HepG2 (cell line): Measurements from ENCODE around the gene BST2. TPM values are rescaled to one million over a fixed set of nuclear protein-coding genes. Genes with fewer than 3 reads are reported as not detected.

Experiments used
- AGO1 ChIP-seq: fragments of 200-400 bp; formaldehyde crosslinking; IDR thresholded peaks from 2 replicates; pipeline ENCODE4 v1.6.1; 2017; ENCODE audit warnings: mild to moderate bottlenecking, low read depth, low read length, moderate library complexity; ENCODE audit not compliant: poor library complexity, severe bottlenecking
- CERS6 ChIP-seq: sonication (generic); formaldehyde crosslinking; IDR thresholded peaks from 2 replicates; pipeline ENCODE4 v1.5.0; 2020; ENCODE audit warnings: missing genetic modification reagents
- ETS1 ChIP-seq: sonication (generic); formaldehyde crosslinking; IDR thresholded peaks from 2 replicates; pipeline ENCODE4 v1.4.0; 2020; ENCODE audit warnings: missing genetic modification reagents
- ETV6 ChIP-seq: sonication (generic); formaldehyde crosslinking; conservative IDR thresholded peaks from 2 replicates; pipeline ENCODE4 v1.4.0; 2020; ENCODE audit warnings: missing genetic modification reagents
- FIP1L1 ChIP-seq: fragments of 200-400 bp; formaldehyde crosslinking; IDR thresholded peaks from 2 replicates; pipeline ENCODE4 v1.6.1; 2018; ENCODE audit warnings: low read depth, mild to moderate bottlenecking, low read length, moderate library complexity, borderline replicate concordance; ENCODE audit not compliant: insufficient read depth
- GRHL1 ChIP-seq: sonication (generic); formaldehyde crosslinking; conservative IDR thresholded peaks from 2 replicates; pipeline ENCODE4 v1.8.0; 2022; ENCODE audit warnings: missing genetic modification reagents
- GZF1 ChIP-seq: sonication (generic); formaldehyde crosslinking; IDR thresholded peaks from 2 replicates; pipeline ENCODE4 v1.5.1; 2020; ENCODE audit warnings: mild to moderate bottlenecking, missing genetic modification reagents
- IRX3 ChIP-seq: sonication (generic); formaldehyde crosslinking; IDR thresholded peaks from 2 replicates; pipeline ENCODE4 v1.8.1; 2023; ENCODE audit warnings: mild to moderate bottlenecking, low read depth, missing genetic modification reagents, borderline replicate concordance
- ISL2 ChIP-seq: sonication (generic); formaldehyde crosslinking; IDR thresholded peaks from 2 replicates; pipeline ENCODE4 v1.5.0; 2020; ENCODE audit warnings: missing genetic modification reagents
- MIER3 ChIP-seq: IDR thresholded peaks from 2 replicates; pipeline ENCODE4 v1.6.1; 2016; ENCODE audit warnings: missing compliant biosample characterization, borderline replicate concordance
- MTA3 ChIP-seq: sonication (generic); formaldehyde crosslinking; IDR thresholded peaks from 2 replicates; pipeline ENCODE4 v1.4.0; 2020; ENCODE audit warnings: missing genetic modification reagents
- PAWR ChIP-seq: sonication (generic); formaldehyde crosslinking; IDR thresholded peaks from 2 replicates; pipeline ENCODE4 v1.4.0; 2020; ENCODE audit warnings: missing genetic modification reagents, mild to moderate bottlenecking, borderline replicate concordance
- SALL2 ChIP-seq: sonication (generic); formaldehyde crosslinking; IDR thresholded peaks from 2 replicates; pipeline ENCODE4 v1.8.1; 2023; ENCODE audit warnings: mild to moderate bottlenecking, missing genetic modification reagents, inconsistent platforms
- SMC3 ChIP-seq: IDR thresholded peaks from 2 replicates; pipeline ENCODE4 v1.6.1; 2011; ENCODE audit warnings: low read length, improper control_type of control experiment
- TAF1 ChIP-seq: sonication (generic); formaldehyde crosslinking; IDR thresholded peaks from 2 replicates; pipeline ENCODE4 v1.4.0; 2020; ENCODE audit warnings: missing genetic modification reagents
- TGIF2 ChIP-seq: IDR thresholded peaks from 2 replicates; pipeline ENCODE4 v1.6.1; 2016; ENCODE audit warnings: control low read depth, missing compliant biosample characterization
- ZBTB3 ChIP-seq: sonication (generic); formaldehyde crosslinking; IDR thresholded peaks from 2 replicates; pipeline ENCODE4 v1.4.0; 2020; ENCODE audit warnings: low read depth, mild to moderate bottlenecking, moderate library complexity, missing genetic modification reagents, borderline replicate concordance
- ZMAT3 ChIP-seq: sonication (generic); formaldehyde crosslinking; conservative IDR thresholded peaks from 2 replicates; pipeline ENCODE4 v1.7.0; 2021; ENCODE audit warnings: missing genetic modification reagents
- ZMYM4 ChIP-seq: sonication (generic); formaldehyde crosslinking; IDR thresholded peaks from 2 replicates; pipeline ENCODE4 v1.8.1; 2023; ENCODE audit warnings: mild to moderate bottlenecking, missing genetic modification reagents
- ZNF530 ChIP-seq: sonication (generic); formaldehyde crosslinking; IDR thresholded peaks from 2 replicates; pipeline ENCODE4 v1.5.0; 2020; ENCODE audit warnings: low read depth, mild to moderate bottlenecking, missing genetic modification reagents
- ZNF549 ChIP-seq: sonication (generic); formaldehyde crosslinking; IDR thresholded peaks from 2 replicates; pipeline ENCODE4 v1.5.0; 2020; ENCODE audit warnings: missing genetic modification reagents
- ZNF770 ChIP-seq: sonication (generic); formaldehyde crosslinking; IDR thresholded peaks from 2 replicates; pipeline ENCODE4 v1.5.0; 2020; ENCODE audit warnings: mild to moderate bottlenecking, missing genetic modification reagents
- ZNF850 ChIP-seq: sonication (generic); formaldehyde crosslinking; conservative IDR thresholded peaks from 2 replicates; pipeline ENCODE4 v1.9.0; 2021; ENCODE audit warnings: mild to moderate bottlenecking, missing genetic modification reagents
- polyA plus RNA-seq, 8 experiments: library from polyadenylated mRNA; depleted of rRNA in 3 of 8; stranded (reverse) in 7 of 8; unstranded in 1 of 8; fragments of >200 nt; fragmentation: Illumina TruSeq in 4 of 8; extraction: Trizol in 4 of 8; gene quantifications; 2 replicates each; pipeline versions ENCODE4 v1.2.1 to v1.2.3, GENCODE V29; 2011 to 2016; ENCODE audit warnings: low read depth in 4 of 8, missing spikeins in 1 of 8, mixed read lengths in 1 of 8; ENCODE audit not compliant: insufficient read depth in 1 of 8
- total RNA-seq, 5 experiments: library from RNA; depleted of rRNA; stranded (reverse); fragments of >200 nt; fragmentation: Illumina TruSeq; extraction: Trizol; gene quantifications; 2 replicates each; pipeline ENCODE4 v1.2.3, GENCODE V29; 2016; ENCODE audit warnings: low read depth in 1 of 5

Gene BST2
- total and polyA plus RNA-seq, 2 of the 13 experiments (the other 11 are each of a cell fraction or from before 2014, with no cell fraction given), result 58.8 to 93.8 TPM

GRCh38 chr19:17419621-17420474, 14.4 kb upstream of the BST2 start, which contains the start of gene MVB12A (continued):
- TF ChIP-seq ZNF770 (CRISPR knock-in tag), result 0 out of 2 replicates have a peak, but pooled peaks have one; percentile 46
- TF ChIP-seq CERS6 (CRISPR knock-in tag), result no peak
- peak; percentile 71 for TF ChIP-seq ISL2 (CRISPR knock-in tag)
- no peak for TF ChIP-seq ETS1 (CRISPR knock-in tag)
- TF ChIP-seq IRX3 (CRISPR knock-in tag), result 0 out of 2 replicates have a peak, but pooled peaks have one; percentile 56
- peak; percentile 59 for TF ChIP-seq TAF1 (CRISPR knock-in tag)
- TF ChIP-seq FIP1L1, result no peak
- TF ChIP-seq ZNF549 (CRISPR knock-in tag), result no peak
- TF ChIP-seq AGO1, result peak; percentile 92
- no peak for TF ChIP-seq PAWR (CRISPR knock-in tag)
- peak; percentile 69; the same call in 1 of the 2 replicates for TF ChIP-seq MIER3
- TF ChIP-seq ETV6 (CRISPR knock-in tag), result no peak; the same call in 1 of the 2 replicates
- peak; percentile 85 for TF ChIP-seq SALL2 (CRISPR knock-in tag)
- TF ChIP-seq GZF1 (CRISPR knock-in tag), result 0 out of 2 replicates have a peak, but pooled peaks have one; percentile 19
- no peak; the same call in 1 of the 2 replicates for TF ChIP-seq ZBTB3 (CRISPR knock-in tag)
- no peak for TF ChIP-seq TGIF2 (CRISPR knock-in tag)
- TF ChIP-seq ZNF530 (CRISPR knock-in tag), result no peak
- no peak for TF ChIP-seq MTA3 (CRISPR knock-in tag)
- TF ChIP-seq GRHL1, result no peak
- TF ChIP-seq SMC3, result no peak
- TF ChIP-seq ZNF850 (CRISPR knock-in tag), result no peak
- peak; percentile 77 for TF ChIP-seq ZMYM4
- 0 out of 2 replicates have a peak, but pooled peaks have one; percentile 20 for TF ChIP-seq ZMAT3 (CRISPR knock-in tag)
